ENCODE data around the gene OR2D3.
A peak's percentile ranks its signal among the peaks of the same experiment; 100 is the strongest.
"Not testable (repeated sequence)": the region's sequence is repeated elsewhere in the genome, so short reads cannot be mapped to it uniquely, and the experiment has no call there.

The OR2D3 gene, protein sequence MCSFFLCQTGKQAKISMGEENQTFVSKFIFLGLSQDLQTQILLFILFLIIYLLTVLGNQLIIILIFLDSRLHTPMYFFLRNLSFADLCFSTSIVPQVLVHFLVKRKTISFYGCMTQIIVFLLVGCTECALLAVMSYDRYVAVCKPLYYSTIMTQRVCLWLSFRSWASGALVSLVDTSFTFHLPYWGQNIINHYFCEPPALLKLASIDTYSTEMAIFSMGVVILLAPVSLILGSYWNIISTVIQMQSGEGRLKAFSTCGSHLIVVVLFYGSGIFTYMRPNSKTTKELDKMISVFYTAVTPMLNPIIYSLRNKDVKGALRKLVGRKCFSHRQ

DNA sequence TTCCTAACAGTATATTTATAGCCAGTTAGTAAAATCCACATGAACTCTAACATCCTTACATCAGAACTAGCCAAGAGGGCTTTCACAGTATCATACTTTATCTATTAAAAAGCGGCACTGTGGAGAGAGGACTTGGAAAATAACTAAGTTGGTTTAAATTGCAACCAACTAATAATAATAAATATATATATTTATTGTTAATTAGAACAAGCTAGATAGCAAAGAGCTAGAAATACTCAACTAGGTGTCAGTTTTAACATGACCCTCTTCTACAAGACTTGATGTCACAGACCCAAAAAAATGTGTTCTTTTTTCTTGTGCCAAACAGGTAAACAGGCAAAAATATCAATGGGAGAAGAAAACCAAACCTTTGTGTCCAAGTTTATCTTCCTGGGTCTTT lies at the start of gene OR2D3:
TSS of gene OR2D3 (plus strand) at position 301 of the 400 bp plus-strand sequence. CDS start at position 301, 0 bp downstream.
- no peak for DNase-seq

- no peak for DNase-seq
These were observed 49.5 kb upstream of the OR2D3 start for GRCh38 chr11:6871278-6871677.

DNA sequence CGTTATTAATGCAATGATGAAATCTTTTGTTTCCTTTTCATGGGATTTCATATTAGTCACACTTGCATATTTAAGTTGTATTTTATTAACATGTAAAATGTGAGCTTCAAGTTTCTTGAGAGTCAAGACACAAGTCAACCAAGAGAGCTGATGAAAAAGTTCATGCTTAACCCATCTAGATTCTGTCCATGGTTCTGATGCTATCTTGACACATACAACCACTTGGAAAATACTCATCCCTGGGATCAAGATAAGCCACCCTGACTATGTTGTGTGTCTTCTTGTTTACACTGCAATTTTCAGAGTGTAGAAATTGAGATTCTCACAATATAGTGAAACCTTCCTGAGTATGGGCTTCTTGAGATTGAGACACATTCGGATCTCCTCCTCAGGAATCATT lies 45.0 kb upstream of the OR2D3 start:
- no peak for DNase-seq

GRCh38 chr11:6876325-6876724 lies 44.5 kb upstream of the OR2D3 start, which contains the start of gene OR10A4:
Gene OR10A4 (plus strand): TSS chr11:6876625. CDS start chr11:6876648, 23 bp downstream.
- no peak for DNase-seq

DNA sequence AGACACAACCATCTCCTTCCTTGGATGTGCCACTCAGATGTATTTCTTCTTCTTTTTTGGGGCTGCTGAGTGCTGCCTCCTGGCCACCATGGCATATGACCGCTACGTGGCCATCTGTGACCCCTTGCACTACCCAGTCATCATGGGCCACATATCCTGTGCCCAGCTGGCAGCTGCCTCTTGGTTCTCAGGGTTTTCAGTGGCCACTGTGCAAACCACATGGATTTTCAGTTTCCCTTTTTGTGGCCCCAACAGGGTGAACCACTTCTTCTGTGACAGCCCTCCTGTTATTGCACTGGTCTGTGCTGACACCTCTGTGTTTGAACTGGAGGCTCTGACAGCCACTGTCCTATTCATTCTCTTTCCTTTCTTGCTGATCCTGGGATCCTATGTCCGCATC lies 43.9 kb upstream of the OR2D3 start:
- no peak for DNase-seq

- no peak for DNase-seq
These were observed 38.1 kb upstream of the OR2D3 start for GRCh38 chr11:6882751-6883150.

DNA sequence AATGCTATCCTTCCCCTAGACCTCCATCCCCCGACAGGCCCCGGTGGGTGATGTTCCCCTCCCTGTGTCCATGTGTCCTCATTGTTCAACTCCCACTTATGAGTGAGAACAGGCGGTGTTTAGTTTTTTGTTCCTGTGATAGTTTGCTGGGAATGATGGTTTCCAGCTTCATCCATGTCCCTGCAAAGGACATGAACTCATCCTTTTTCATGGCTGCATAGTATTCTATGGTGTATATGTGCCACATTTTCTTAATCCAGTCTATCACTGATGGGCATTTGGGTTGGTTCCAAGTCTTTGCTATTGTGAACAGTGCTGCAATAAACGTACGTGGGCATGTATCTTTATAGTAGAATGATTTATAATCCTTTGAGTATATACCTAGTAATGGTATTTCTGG lies 33.1 kb upstream of the OR2D3 start:
- DNase-seq, result not testable (repeated sequence)

DNA sequence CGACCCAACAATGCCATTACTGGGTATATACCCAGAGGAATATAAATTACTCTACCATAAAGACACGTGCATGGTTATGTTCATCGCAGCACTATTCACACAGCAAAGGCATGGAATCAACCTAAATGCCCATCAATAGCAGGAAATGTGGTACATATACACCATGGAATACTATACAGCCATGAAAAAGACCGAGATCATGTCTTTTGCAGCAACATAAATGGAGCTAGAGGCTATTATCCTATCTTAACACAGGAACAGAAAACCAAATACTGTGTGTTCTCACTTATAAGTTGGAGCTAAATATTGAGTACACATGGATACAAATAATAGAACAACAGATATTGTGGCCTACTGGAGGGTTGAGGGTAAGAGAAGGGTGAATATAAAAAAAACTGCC lies 32.0 kb upstream of the OR2D3 start:
- DNase-seq, result no peak

GRCh38 chr11:6889835-6890234 lies 31.0 kb upstream of the OR2D3 start:
- no peak for DNase-seq

DNA sequence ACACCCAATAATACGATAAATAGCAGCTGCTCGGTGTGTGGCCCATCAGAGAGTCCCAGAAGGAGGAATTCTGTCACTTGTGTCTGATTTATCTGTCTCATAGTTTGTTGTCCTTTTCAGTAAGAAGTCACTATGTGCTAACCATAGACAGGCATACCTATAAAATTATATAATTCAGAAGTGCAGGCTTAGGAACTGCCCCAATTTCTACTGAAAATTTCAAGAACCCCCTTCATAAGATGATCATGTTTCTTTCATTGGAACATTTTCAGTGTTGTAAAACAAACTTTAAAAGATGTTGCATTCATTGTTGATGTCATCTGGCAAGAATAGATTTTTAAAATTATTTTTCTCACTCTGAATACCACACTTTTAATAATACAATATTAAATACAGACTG lies 28.4 kb upstream of the OR2D3 start, which contains the start of gene OR2D2:
TSS of gene OR2D2 (minus strand) at position 101 of the 400 bp plus-strand sequence. CDS start at position 101, 0 bp downstream.
- no peak for DNase-seq

DNA sequence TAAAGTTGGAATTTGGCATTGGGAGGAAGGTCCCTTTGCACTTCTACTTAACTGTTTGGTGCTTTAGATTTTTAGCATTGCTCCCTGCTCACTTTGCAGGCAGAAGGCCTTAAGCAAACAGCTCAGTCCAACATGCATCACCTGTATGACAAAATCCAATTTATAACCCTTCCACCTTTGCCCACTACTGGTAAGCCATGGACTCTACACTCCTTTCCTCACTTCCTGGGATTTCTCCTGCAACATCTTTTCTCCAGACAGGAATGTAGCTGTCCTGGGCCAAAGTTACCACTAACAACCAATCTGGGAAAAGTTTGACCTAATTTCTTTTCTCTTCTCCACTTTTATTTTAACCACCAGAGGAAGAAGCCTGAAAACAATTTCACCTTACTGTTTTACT lies 26.7 kb upstream of the OR2D3 start:
- no peak for DNase-seq

GRCh38 chr11:6895010-6895409 lies 25.8 kb upstream of the OR2D3 start:
- no peak for DNase-seq

DNA sequence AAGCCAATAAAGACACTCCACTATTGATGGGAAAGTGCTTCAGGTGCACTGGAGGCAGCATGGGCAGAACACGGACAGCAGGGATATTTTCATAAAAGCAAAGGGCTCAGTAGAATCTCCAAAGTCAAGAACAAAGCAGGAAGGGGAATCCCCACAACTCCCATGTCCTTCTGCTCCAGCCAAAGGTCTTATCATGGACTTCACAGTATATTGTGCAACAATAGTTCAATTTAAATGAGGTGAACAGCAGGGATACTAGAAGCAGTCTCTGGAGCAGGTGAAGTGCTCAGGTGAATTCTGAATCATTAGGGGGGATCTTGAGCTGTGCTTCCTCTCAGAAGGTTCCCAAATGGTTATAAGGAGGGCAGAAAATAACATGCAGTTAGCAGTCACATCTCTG lies 21.9 kb upstream of the OR2D3 start:
- DNase-seq, result no peak

DNA sequence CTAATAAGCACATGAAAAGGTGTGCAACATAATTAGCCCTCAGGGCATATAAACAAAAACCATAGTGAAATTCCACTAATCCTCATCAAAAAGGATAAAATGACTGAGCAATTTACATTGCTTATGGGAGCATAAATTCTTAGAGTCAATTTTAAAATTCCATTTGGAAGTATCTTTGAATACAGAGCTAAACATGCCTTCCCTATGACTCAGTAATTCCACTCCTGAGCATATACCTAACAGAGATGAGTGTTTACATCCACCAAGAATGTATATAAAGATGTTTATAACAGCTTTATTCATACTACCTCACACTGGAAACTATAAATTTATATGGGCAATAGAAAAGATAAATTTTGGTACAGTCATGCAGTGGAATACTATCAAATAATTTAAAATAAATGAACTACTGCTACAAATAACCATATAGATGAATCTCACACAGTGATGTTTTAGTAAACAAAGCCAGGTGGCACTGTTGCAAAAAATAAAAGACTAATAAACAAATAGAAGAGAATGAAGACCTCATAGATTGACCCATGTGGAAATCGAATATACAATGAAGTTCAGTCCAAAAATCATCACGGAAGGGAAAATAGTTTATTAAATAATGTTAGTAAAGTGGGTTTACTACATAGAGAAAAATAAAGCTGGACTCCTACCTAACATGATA lies 20.3 kb upstream of the OR2D3 start:
- DNase-seq, result no peak

- not testable (repeated sequence) for DNase-seq
These were observed 16.0 kb upstream of the OR2D3 start for GRCh38 chr11:6904804-6905203.

DNA sequence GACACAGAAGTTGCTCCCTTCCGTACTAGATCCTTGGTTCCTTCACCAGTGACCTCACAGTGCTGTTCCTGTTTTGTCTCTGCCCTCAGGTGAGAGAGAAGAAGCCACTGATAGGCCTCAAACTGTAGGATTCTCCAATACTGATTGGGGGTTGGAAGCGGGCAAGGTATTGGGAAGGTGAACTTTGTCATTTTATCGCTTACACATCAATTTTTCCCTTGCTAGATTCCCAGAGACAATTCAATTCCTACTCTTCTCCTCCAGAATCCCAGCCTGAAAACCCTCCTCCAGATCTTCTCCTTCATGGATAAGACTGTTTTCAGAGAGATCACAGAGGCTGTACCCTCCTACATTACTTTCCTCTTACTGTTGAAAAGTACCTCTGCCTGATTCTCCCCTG lies 9.4 kb upstream of the OR2D3 start:
- no peak for DNase-seq

- DNase-seq, result peak in 1 of 2 experiments; percentile 1
These were observed 8.9 kb upstream of the OR2D3 start for GRCh38 chr11:6911948-6912347.

GRCh38 chr11:6919698-6920097 lies 1.1 kb upstream of the OR2D3 start:
- no peak for DNase-seq

DNA sequence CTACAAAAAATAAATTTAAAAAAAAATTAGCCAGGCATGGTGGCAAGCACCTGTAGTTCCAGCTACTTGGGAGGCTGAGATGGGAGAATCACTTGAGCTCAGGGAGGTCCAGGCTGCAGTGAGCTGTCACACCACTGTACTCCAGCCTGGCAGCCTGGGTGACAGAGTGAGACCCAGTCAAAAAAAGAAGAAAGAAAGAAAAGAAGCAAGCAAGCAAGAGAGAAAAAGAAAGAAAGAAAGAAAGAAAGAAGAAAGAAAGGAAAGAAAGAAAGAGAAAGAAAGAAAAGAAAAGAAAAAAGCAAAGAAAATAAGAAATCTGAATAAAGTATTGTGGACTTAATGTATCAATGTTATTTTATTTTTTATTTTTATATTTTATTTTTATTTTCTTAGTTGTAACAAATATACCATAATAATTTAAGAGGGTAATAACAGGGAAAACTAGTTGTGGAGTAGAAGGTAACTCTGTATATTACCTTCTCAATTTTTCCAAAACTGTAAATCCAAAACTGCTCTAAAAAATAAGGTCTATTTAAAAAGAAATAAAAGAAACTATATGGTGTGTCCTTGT lies 4.3 kb downstream of the OR2D3 start:
- no peak for DNase-seq

DNA sequence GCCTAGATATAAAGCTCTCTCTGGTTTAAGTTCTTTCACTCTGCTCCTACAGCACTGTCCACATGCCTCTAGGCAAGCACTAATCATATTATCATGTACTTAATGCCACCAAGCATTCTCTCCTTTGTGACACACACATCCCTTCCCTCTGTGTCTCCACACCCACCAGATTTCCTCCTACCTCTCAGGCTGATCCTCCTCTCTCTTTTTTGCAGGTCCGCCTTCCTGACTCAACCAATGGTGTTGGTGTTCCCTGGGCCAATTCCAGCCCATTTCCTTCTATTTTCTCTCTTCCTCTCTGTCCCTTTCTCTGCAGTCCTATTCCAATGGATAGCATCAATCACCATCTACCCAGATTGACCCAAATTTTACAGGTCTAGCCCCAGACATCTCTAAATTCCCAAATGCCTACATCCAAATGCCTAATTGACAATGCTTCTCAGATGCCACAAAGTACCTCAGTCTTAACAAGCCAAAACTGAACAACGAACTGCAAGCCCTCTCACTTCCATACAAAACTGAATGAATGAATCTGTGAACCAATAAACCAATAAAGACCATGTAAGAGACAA lies 4.9 kb downstream of the OR2D3 start:
- no peak for DNase-seq

GRCh38 chr11:6926208-6927029 lies 5.6 kb downstream of the OR2D3 start, which contains the start of gene ZNF215:
Gene ZNF215 (plus strand): TSS chr11:6926426. CDS start chr11:6932273, 5,847 bp downstream.
- no peak for DNase-seq

- DNase-seq, result no peak
These were observed 6.3 kb downstream of the OR2D3 start for GRCh38 chr11:6927030-6927617.
